Esophagus muscularis mucosa (tissue), 4 donors: ENCODE measurements around the gene NHEJ1.

Source experiments
- CTCF ChIP-seq, 3 experiments: fragments of 200-600 bp in 2 of 3; fragments of 450-650 bp in 1 of 3; sonication (generic) in 2 of 3; IDR thresholded peaks; one replicate each; pipeline ENCODE4 v1.5.1; 2017 to 2019; ENCODE audit warnings: antibody characterized with exemption in 3 of 3, mild to moderate bottlenecking in 2 of 3, moderate library complexity in 1 of 3
- EP300 ChIP-seq: sonication (generic); formaldehyde crosslinking; IDR thresholded peaks from one replicate; pipeline ENCODE4 v1.6.1; 2017; ENCODE audit warnings: antibody characterized with exemption
- POLR2A ChIP-seq: fragments of 450-650 bp; IDR thresholded peaks from one replicate; pipeline ENCODE4 v1.6.1; 2017; ENCODE audit warnings: antibody characterized with exemption, moderate library complexity, mild to moderate bottlenecking, low read depth
- POLR2AphosphoS5 ChIP-seq, 2 donors: sonication (generic); formaldehyde crosslinking; IDR thresholded peaks; one replicate each; pipeline ENCODE4 v1.6.1; 2017; ENCODE audit warnings: antibody characterized with exemption in 2 of 2

DNA sequence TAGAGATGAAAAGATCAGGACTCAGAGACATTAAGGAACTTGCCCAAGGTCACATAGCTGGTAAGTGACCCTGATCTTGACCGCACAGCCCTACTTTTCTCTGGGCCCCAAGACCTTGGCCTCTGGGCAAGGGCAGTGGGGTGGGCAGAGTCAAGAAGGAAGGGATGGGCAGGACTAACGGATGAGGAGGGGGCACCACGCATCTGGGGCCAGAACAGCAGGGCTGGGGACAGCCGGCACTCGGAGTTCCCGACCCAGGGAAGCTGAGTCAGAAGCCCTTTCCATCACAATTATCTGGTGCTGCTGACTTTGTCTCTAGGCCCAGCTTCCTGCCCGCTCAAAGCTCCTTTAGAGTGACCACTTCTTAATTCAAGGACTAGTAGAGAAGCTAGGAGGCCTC, 133.7 kb downstream of the NHEJ1 start:
- TF ChIP-seq CTCF (IDR thresholded peaks at IDR 0.05) (no peak), POLR2A (no peak), POLR2AphosphoS5 (IDR thresholded peaks at IDR 0.05) (no peak), EP300 (no peak)
